ENCODE data around the gene HSP90AB1.
A peak's percentile ranks its signal among the peaks of the same experiment; 100 is the strongest.

DNA sequence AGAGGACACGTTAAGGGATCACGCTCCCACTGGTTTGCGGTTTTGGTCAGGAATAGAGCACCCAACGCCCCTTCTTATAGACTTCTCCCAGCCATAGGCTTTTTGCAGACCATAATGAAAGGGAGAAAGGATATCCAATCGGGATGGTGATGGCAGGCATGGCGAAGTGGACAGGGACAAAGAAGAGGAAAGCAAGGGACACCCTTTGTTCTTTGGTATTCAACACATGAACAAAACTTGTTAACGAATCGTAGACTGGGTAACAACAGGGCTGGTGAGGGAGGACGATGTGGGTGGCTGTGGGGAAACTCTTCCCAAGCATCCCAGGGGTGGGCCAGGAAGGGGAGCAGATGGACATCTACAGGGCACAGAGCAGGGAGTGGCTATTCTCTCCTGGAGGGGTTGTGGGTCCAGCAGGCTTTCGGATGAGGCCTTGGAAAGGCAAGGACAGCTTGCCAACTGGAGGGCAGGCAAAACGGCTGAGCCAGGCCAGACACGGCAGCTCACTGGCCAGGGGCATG lies 1.4 kb upstream of the HSP90AB1 start:
- no peak for TF ChIP-seq POLR2A (IDR thresholded peaks at IDR 0.05)
- TF ChIP-seq EP300 (IDR thresholded peaks at IDR 0.05): no peak
- peak in 1 of 4 donors; percentile 2 for TF ChIP-seq POLR2AphosphoS5 (IDR thresholded peaks at IDR 0.05)
